GM18511 (cell line): ENCODE results near the gene TGIF2.
"Not testable (repeated sequence)": the region's sequence is repeated elsewhere in the genome, so short reads cannot be mapped to it uniquely, and the experiment has no call there.

Experiments used
- ATAC-seq: cut with Tn5 transposase; IDR thresholded peaks from one replicate; pipeline ENCODE4 v1.9.1; 2021; ENCODE audit warnings: mild to moderate bottlenecking, moderate library complexity; ENCODE audit not compliant: unreplicated experiment

Gene TGIF2

DNA sequence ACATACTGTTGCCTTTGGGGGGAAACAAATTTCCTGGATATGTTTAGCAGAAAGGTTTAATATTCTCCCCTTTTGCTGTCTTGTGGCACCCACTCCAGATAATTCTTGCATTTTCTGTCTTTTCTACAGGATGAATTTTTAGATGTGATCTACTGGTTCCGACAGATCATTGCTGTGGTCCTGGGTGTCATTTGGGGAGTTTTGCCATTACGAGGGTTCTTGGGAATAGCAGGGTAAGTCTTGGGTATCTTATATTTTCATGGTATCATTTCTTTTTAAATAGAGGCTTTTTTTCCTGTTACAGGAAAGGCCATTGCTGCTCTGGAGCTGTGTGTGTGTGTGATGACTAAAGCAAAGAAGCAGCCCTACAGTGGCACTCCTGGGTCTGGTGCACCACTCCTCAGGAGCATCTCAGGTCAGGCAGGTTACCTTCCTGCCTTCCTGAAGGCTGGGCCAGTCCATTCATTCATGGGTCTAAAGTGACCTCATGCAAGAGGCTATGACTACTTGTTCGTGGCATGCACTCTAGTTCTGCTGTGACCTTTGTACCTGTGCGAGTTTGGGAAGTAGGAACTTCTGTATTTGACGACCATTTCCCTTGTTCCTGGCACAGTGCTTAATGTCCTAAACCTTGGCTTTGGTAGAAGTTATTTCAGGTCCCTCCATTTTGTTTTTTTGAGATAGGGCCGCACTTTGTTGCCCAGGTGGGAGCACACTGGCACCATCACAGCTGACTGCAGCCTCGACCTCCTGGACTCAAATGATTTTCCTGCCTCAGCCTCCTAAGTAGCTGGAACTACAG lies 34.4 kb downstream of the TGIF2 start:
- no peak for ATAC-seq

DNA sequence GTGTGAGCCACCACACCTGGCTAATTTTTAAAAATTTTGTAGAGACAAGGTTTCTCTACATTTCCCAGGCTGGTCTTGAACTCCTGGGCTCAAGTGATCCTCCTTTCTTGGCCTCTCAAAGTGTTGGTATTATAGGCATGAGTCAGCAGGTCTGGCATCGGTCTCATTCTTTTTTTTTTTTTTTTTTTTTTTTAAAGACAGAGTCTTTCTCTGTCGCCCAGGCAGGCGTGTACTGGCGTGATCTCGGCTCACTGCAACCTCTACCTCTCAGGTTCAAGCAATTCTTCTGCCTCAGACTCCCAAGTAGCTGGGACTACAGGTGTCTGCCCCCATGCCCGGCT lies 35.0 kb downstream of the TGIF2 start:
- not testable (repeated sequence) for ATAC-seq

DNA sequence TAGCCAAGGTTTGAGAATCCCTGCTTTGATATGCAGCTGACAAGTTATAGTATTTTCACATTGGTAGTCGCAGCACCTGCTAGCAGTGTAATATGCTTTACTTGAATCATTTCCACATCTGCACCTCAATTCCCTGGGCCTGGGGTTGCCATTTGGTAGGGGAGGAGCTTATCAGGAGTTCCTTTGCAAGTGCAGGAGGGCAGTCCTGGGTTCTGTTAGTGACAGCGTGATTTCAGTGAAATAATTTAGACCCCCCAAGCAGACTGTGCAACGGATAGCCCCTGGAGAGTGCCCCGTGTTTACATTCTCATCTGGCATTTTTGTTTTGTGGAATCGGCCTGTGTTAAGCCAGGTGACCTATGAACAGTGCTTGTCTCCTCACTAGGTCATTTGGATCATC lies 38.2 kb downstream of the TGIF2 start:
- no peak for ATAC-seq

DNA sequence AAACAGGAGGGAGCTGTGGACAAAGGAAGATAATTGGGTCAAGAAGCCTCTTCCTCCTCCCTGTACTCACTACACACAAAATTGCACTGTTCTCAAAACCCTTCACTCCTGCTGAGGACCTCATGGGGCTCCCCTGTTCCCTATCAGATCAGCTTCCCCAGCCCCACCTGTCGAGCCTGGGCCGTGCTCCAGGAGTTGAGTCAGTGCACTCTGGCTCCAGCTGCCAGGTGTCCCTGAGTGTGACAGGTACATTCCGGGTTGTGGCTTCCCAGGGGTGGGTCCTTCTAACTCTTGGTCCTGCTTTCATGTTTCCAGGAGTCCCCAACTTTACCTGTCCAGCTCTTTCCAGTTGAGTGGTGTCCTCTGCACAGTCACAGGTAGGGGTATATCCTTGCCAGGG lies 40.6 kb downstream of the TGIF2 start:
- ATAC-seq = no peak

DNA sequence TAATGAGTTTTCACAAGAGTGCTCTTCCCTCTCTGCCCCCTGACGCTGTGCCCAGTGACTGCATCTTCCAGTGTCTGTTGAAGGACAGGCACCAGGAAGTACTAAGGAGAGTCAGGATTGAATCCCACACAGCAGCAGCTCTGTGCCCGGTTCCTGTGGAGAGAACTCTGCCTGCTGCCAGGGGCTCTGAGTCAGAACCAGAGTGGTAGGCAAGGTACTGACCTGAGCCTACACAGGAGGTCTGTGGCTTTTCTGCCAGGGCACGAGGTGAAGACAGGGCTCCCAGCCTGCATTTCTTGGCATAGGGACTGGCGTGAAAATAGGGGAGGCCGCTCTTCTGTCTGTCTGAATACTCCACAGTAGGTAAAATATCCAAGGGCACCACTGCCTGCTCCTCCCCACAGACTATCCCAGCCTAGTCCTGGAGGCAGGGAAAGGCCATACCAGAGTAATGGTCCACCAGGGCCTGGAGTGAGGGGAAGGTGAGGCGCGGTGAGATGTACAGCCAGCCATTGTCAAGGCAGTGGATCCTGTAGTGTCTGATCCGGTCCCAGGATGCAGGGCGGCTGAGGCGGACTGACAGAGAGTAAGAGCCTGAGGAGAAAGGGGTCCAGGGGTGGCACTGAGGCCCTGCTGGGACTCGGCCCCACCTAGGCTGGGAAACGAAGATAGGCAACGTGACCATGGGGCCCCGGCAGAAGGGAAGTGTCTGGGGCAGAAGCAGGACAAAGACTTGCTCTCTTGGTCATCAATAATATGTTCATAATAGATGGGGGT lies 41.6 kb downstream of the TGIF2 start:
- no peak for ATAC-seq

DNA sequence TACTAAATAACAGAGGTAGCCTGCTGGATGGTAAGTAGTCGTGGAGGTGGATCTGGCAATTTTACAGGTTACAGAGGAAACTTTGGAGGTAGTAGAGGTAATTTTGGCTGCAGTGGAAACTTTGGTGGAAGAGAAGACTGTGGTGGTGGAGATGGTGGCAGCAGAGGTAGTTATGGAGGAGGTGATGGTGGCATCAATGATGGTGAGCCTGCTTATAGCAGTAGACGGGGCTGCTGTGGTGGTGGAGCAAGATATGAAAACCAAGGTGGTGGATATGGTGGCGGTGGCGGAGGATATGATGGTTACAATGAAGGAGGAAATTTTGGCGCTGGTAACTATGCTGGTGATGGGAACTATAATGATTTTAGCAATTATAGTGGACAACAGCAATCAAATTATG lies 47.5 kb downstream of the TGIF2 start:
- ATAC-seq = no peak

DNA sequence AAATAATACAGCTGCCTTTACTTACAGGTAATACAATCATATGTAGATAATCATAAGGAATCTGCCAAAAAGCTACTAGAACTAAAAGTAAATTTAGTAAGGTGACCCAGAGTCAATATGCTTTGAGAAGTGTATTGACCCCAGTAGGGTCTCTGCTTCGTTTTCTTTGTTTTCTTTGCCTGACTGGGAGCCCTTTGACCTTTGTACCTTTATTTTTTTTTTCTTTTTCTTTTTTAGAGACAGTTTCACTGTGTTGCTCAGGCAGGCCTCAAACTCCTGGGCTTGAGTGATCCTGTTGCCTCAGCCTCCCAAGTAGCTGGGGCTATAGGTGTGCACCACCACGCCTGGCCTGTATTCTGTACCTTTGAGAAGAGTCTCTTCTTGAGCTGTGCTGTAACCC lies 50.0 kb downstream of the TGIF2 start:
- ATAC-seq = no peak

DNA sequence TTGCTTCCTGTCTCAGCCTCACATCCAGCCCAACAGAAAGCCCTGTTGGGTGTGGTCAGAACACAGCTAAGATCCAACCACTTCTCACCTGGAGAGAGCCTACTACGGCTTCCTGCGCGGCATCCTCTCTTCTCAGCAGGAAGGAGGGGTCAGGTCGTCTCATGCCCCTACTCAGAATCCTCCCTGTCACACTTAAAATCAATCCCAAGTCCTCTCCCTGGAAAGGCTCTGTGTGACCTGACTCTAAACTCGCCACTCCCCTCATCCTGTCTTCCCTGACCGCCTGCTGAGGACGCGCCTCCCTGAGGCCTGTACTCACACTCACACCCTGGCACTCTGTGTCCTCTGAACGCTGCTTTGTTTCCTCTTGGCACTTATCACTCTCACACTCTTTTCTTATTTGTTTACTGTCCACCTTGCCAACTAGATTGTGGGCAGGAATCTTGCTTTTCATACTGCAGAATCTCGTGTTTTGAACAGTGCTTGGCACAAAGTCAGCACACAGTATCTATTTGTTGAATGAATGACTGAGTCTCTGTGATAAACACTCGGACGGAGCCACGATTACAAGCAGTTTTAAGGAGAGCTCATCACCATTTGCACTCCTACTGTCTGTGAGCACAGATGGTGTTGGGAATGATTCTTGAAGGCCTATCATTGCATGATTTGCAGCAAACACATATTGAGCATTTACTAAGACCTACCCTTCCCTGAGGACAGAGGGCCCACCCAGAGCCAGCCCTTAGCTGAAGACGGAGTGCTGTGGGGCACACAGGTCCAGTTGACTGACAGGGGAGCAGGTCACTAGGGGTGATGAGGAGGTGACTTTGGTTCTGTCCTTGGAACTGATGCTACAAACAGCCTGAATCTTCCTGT lies 50.9 kb downstream of the TGIF2 start:
- no peak for ATAC-seq

DNA sequence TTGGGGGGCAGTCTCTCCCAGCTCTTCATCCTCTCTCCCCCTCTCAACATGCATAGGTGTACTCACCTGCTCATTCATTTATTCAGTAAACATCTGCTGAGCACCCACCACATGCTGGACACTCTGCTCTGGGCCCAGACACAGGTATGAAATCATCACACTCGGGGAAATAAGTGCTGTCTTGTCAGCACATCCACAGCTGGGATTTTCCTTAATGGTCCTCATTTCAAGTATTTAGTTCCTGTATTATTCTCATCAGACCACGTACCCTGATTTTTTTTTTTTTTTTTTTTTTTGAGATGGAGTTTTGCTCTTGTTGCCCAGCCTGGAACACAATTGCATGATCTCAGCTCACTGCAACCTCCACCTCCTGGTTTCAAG lies 51.5 kb downstream of the TGIF2 start:
- no peak for ATAC-seq

DNA sequence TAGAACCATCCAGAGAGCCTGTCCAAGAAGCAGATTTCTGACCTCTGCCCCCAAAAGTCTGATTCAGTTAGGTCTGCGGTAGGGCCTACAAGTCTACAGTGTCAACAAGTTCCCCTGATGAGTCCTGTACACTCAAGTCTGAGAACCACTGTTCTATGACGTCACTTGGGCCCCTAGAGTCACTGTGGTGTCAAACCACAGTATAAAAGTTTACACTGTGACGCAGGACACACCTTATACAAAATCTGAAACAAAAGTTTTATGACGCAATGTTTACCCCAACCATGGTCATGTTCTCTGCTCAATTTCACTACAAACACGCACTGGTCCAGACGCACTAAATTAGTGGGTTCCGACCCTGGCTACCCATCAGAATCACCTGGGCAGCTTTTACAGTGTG lies 54.7 kb downstream of the TGIF2 start:
- no peak for ATAC-seq

DNA sequence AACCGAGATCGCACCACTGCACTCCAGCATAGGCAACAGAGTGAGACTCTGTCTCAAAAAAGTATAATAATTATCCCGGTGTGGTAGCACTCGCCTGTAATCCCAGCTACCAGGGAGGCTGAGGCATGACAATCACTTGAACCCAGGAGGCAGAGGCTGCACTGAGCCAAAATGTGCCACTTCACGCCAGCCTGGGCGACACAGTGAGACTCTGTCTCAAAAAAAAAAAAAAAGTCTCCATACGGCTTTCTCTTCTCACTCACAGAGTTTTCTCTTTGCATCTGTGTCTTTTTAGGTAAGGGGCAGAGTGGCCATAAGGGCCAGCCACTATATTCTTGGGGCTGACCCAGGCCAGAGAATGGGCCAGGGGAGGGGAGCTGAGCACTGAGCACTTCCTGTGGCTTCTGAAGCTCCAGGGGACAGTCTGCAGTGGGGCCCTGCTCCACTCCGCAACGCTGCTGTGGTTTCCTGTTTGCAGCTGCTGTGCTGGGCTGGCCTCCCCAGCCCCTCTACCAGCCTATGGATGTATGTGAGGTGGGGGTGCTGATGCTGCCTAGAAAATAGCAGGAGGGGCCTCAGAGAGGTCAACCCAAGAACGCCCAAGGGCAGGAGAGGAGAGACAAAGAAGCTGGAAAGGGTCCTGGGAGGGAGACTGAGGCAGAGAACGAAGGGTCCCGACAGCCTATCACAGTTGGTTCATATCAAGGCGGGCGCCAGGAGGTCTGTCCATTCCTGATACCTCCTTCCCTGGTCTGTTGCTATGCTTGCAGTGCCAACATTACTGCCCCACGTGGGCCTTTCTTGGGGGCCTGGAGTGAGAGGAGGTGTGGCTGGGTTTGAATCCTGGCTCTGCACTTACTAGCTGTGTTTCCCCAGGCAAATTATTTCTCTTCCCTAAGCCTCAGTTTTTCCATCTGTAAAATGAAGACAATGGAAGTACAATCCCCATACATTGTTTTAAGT lies 56.6 kb downstream of the TGIF2 start:
- ATAC-seq = peak; percentile 56

DNA sequence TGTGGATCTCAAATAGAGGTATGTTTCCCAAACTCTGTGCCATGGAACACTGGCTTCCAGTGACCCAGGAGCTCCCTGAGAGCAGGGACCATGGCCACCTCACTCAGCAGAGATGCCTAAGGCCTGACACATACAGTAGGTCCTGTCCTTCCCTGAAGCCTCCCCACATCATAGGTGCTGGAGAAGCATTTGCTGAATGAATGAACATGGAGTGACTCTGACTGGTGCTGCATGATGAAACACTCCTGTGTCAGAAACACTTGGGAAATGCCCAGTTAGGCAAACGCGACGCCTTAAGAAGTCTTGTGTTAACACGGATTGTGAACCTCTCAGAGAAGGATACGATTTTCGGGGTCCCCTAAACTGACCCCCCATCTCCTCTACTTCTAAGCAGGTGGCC lies 58.2 kb downstream of the TGIF2 start:
- ATAC-seq = no peak

DNA sequence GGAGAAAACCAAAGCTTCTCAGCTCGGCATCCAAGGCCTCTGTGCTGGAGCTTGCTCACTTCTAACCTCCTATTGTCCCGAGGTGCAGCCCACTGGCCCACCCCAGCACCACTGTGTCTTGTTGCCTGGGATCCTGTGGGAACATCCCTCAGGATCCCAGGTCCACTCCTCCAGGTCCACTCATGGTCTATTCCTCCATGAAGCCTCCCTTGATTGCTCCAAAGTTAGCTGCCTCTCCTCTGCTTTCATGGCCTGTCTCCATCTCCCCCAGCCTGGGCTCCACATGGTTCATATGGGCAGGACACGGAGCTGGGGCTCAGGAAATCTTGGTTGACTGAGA lies 58.7 kb downstream of the TGIF2 start:
- ATAC-seq = no peak

DNA sequence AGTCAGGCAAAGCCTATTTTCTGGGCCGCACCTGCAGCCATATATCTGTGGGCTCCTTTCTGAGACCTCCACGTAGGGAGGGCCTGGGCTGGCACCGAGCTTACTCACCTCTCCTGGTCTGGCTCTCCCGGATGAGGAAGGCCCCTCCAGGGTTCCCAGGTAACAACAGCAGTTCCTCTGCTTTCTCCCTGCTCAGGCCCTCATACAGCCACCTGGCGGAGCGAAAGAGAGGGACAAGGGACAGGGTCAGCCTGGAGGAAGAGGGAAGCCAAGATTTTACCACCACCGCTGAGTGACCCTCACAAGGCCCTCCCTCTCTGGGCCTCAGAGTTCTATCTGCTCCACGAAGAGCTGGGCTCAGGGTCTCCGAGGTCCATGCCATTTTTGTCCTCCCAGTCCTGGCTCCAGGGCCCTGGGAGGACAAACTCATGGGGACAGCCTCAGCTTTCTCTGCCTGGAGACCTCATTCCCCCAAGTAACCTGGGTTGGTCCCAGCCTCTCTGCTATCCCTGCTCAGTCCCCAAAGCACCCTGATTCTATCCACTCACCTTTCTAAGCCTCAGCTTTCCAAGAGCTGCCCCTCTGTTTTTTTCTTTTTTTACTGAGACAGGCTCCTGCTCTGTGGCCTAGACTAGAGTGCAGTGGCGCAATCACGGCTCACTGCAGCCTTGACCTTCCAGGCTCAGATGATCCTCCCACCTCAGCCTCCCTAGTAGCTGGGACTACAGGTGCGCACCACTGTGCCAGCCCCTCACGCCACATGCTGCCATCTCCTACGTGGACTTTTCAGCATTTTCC lies 59.3 kb downstream of the TGIF2 start:
- no peak for ATAC-seq

DNA sequence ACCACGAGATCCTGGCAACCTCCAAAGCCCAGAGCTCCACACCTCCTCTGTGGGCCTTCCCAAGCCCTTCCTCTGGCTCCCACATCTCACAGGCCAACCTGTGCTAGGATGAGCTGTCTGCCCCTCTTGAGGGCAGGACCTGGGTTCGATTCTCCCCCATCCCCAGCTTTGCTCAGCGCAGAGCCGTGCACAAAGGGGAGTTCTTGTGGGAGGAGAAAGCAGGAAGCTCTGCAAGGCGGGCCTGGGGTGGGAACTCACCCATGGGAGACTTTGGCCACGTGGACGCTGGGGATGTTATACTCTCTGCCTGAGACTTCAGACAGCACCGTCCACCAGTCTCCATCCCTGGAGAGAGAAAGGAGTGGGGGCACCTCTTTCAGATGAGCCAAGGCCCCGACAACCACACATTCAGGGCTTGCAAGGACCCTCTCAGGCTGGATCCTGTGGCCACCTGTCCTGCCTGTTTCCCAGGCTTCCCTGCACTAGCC lies 59.9 kb downstream of the TGIF2 start:
- no peak for ATAC-seq

DNA sequence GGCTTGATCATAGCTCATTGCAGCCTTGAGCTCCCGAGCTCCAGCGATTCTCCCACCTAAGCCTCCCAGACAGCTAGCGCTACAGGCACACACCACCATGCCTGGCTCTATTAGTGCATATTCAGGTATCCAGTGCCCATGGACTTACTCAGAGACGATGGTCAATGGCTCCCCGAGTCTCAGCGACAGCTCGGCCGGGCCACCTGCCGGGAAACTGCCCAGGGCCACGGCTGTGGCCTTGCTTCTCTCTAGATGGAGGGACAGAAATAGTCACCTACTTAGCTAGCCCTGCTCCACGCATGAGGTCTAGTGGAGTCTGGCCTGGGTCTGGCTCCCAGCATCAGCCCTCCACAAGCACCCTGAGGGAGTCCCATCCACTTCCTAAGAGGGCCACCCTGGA lies 60.9 kb downstream of the TGIF2 start:
- no peak for ATAC-seq

DNA sequence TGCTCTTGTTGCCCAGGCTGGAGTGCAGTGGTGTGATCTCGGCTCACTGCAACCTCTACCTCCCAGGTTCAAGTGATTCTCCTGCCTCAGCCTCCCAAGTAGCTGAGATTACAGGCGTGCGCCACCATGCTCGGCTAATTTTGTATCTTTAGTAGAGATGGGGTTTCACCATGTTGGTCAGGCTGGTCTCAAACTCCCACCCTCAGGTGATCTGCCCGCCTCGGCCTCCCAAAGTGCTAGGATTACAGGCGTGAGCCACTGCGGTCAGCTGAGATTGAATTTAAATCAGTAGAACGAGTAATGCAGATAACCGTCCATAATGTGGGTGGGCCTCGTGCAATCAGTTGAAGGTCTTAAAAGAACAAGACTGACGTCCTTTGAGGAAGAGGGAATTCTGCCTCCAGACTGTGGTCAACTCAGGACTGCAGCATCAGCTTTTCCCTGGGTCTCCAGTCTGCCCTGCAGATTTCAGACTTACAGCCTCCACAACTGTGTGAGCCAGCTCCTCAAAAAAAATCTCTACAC lies 65.5 kb downstream of the TGIF2 start:
- ATAC-seq = not testable (repeated sequence)

DNA sequence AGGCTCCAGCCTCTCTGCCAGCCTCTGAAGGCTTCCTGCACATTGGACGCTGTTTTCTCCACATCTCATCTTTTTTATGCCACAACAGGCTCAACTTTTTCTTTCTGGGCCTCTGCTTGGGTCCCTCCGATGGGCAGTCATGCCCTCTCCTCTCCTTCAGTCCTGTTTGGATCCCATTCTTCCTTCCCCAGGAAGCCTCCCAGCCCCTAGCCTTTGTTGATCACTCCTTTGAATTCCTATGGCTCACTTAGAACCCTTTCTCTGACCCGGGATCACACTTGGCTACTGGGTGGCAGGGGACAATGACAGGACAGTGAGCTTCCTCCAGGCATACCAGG lies 68.1 kb downstream of the TGIF2 start:
- no peak for ATAC-seq

DNA sequence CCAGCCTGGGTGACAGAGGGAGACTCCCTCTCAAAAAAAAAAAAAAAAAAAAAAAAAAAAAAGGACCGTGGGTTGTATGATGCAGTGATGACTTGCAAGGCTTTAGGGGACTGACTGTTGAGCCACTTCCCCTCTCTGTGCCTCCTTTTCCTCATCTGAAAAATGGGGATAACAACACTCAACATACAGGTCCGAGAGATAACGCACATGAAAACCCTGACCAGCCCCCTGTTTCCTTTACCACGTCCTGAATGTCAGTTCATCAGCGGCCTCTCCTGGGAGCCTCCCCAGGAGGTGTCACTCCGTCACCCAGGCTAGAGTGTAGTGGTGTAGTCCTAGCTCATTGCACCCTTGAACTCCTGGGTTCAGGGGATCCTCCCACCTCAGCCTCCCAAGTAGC lies 68.7 kb downstream of the TGIF2 start:
- no peak for ATAC-seq
